Liver (tissue), 9 donors: ENCODE data around the gene KCNJ5. TPM values are rescaled to one million over a fixed set of nuclear protein-coding genes. Genes with fewer than 3 reads are reported as not detected.

Experiments used
- DNase-seq: peaks from one replicate; pipeline ENCODE4 v3.0.0-alpha.2; 2017; ENCODE audit warnings: low spot score
- H3K27ac ChIP-seq, 2 donors: one replicate each; pipeline ENCODE4 v1.7.0; 2013; ENCODE audit warnings: inconsistent platforms in 2 of 2, low read length in 2 of 2, control low read depth in 1 of 2, low read depth in 1 of 2, mild to moderate bottlenecking in 1 of 2
- H3K27me3 ChIP-seq, 4 donors: one replicate each; pipeline versions ENCODE4 v1.6.1 to v1.7.0; 2013; ENCODE audit warnings: low read length in 3 of 4, inconsistent platforms in 1 of 4, mild to moderate bottlenecking in 1 of 4, moderate library complexity in 1 of 4; ENCODE audit not compliant: control insufficient read depth in 4 of 4, insufficient read depth in 4 of 4
- H3K36me3 ChIP-seq, 4 donors: one replicate each; pipeline versions ENCODE4 v1.6.1 to v1.7.0; 2013; ENCODE audit warnings: low read length in 3 of 4, mild to moderate bottlenecking in 3 of 4, low read depth in 1 of 4, moderate library complexity in 1 of 4; ENCODE audit not compliant: control insufficient read depth in 4 of 4, insufficient read depth in 3 of 4
- H3K4me1 ChIP-seq, 4 donors: one replicate each; pipeline versions ENCODE4 v1.6.1 to v1.7.0; 2013; ENCODE audit warnings: low read length in 3 of 4, mild to moderate bottlenecking in 3 of 4, moderate library complexity in 1 of 4; ENCODE audit not compliant: control insufficient read depth in 4 of 4, insufficient read depth in 4 of 4
- H3K4me3 ChIP-seq, 3 donors: one replicate each; pipeline versions ENCODE4 v1.6.1 to v1.7.0; 2013; ENCODE audit warnings: low read length in 3 of 3, control low read depth in 1 of 3, low read depth in 1 of 3, mild to moderate bottlenecking in 1 of 3
- H3K9ac ChIP-seq, 2 donors: one replicate each; pipeline ENCODE4 v1.7.0; 2013; ENCODE audit warnings: low read length in 2 of 2, mild to moderate bottlenecking in 2 of 2, moderate library complexity in 2 of 2, control low read depth in 1 of 2, low read depth in 1 of 2
- H3K9me3 ChIP-seq, 4 donors: one replicate each; pipeline versions ENCODE4 v1.6.1 to v1.7.0; 2013; ENCODE audit warnings: low read length in 3 of 4; ENCODE audit not compliant: control insufficient read depth in 4 of 4
- EGR1 ChIP-seq, 2 donors: IDR thresholded peaks; 2 replicates each; pipeline ENCODE4 v1.6.1; 2016 to 2018; ENCODE audit warnings: antibody characterized with exemption in 2 of 2, low read depth in 2 of 2
- FOXA1 ChIP-seq: IDR thresholded peaks from 2 replicates; pipeline ENCODE4 v1.6.1; 2016; ENCODE audit warnings: antibody characterized with exemption
- FOXA2 ChIP-seq: IDR thresholded peaks from 2 replicates; pipeline ENCODE4 v1.6.1; 2016; ENCODE audit warnings: antibody characterized with exemption
- GABPA ChIP-seq, 2 donors: IDR thresholded peaks in 1 of 2; conservative IDR thresholded peaks in 1 of 2; 2 replicates each; pipeline ENCODE4 v1.6.1; 2016; ENCODE audit warnings: antibody characterized with exemption in 2 of 2, mild to moderate bottlenecking in 1 of 2, moderate library complexity in 1 of 2
- HNF4A ChIP-seq, 2 donors: conservative IDR thresholded peaks; 2 replicates each; pipeline ENCODE4 v1.6.1; 2016; ENCODE audit warnings: antibody characterized with exemption in 2 of 2, mild to moderate bottlenecking in 2 of 2
- HNF4G ChIP-seq: IDR thresholded peaks from 2 replicates; pipeline ENCODE4 v1.6.1; 2016; ENCODE audit warnings: antibody characterized with exemption
- JUND ChIP-seq, 2 donors: IDR thresholded peaks; 2 replicates each; pipeline ENCODE4 v1.6.1; 2016; ENCODE audit warnings: antibody characterized with exemption in 2 of 2
- NR2F2 ChIP-seq: IDR thresholded peaks from 2 replicates; pipeline ENCODE4 v1.6.1; 2016; ENCODE audit warnings: antibody characterized with exemption
- RAD21 ChIP-seq, 2 donors: IDR thresholded peaks; 2 replicates each; pipeline ENCODE4 v1.6.1; 2016; ENCODE audit warnings: antibody characterized with exemption in 2 of 2, mild to moderate bottlenecking in 2 of 2
- RXRA ChIP-seq, 2 donors: IDR thresholded peaks; 2 replicates each; pipeline ENCODE4 v1.6.1; 2017 to 2018; ENCODE audit warnings: antibody characterized with exemption in 2 of 2, mild to moderate bottlenecking in 1 of 2
- SP1 ChIP-seq: IDR thresholded peaks from 2 replicates; pipeline ENCODE4 v1.6.1; 2018; ENCODE audit warnings: antibody characterized with exemption, mild to moderate bottlenecking
- TAF1 ChIP-seq: conservative IDR thresholded peaks from 2 replicates; pipeline ENCODE4 v1.6.1; 2016; ENCODE audit warnings: antibody characterized with exemption, mild to moderate bottlenecking
- YY1 ChIP-seq: IDR thresholded peaks from 2 replicates; pipeline ENCODE4 v1.6.1; 2016; ENCODE audit warnings: antibody characterized with exemption, mild to moderate bottlenecking
- WGBS: extraction: QIAGEN DNeasy Blood & Tissue Kit; methylation state at CpG from one replicate; pipeline ENCODE4 v1.1.7; 2013; 5-methylcytosine and 5-hydroxymethylcytosine counted together
- polyA plus RNA-seq, 2 donors: library from polyadenylated mRNA; stranded (reverse) in 1 of 2; unstranded in 1 of 2; fragments of 200-250 nt in 1 of 2; fragments of >200 nt in 1 of 2; fragmentation: Nextera tagmentation in 1 of 2; extraction: Ambion mirVana in 1 of 2; gene quantifications; one replicate each; pipeline versions ENCODE4 v1.2.1 to v1.2.3, GENCODE V29; 2013 to 2015
- total RNA-seq, 2 donors: library from RNA; depleted of rRNA; stranded (reverse); fragments of >200 nt; gene quantifications; one replicate each; pipeline ENCODE4 v1.2.3, GENCODE V29; 2014
- TF ChIP-seq, protein P1 (sequence below): IDR thresholded peaks from 2 replicates; pipeline ENCODE4 v1.6.1; 2016; ENCODE audit warnings: antibody characterized with exemption
- TF ChIP-seq, protein P2 (sequence below): fragments of 150-350 bp; IDR thresholded peaks from 2 replicates; pipeline ENCODE4 v1.5.1; 2017; ENCODE audit warnings: improper control_type of control experiment, low read depth, low read length; ENCODE audit not compliant: missing input control
- TF ChIP-seq, protein P3 (sequence below): IDR thresholded peaks from 2 replicates; pipeline ENCODE4 v1.6.1; 2016; ENCODE audit warnings: antibody characterized with exemption
- TF ChIP-seq, protein P4 (sequence below): IDR thresholded peaks from 2 replicates; pipeline ENCODE4 v1.6.1; 2016; ENCODE audit warnings: antibody characterized with exemption
- TF ChIP-seq, protein P5 (sequence below): IDR thresholded peaks from 2 replicates; pipeline ENCODE4 v1.6.1; 2016; ENCODE audit warnings: antibody characterized with exemption, mild to moderate bottlenecking
- donor health status: healthy.
- donor health status: healthy.
- donor health status: healthy.
- donor health status: healthy.
- donor health status: healthy.

KCNJ5 gene
- total and polyA plus RNA-seq, 4 donors: 0.04 to 0.08 (median 0.06) TPM

DNA sequence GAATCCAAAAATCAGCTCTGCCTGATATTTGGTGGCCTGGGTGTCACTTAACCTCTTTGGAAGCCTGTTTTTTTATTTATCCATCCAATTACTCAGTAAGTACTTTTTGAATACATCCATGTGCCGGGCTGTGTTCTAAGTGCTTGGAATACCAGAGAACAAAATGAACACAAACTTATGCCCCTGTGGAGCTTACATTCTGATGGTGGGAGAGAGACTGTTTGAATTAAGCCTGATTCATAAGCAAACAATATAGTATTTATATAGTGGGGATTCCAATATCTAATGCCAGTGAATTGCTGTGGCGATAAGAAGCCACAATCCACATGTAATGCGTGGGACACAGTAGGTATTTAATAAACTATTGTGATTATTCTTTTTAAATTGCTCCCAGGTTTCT, 19.4 kb downstream of the KCNJ5 start:
- TF ChIP-seq JUND (IDR thresholded peaks at IDR 0.05): no peak
- no peak for TF ChIP-seq HNF4G
- TF ChIP-seq RAD21 (IDR thresholded peaks at IDR 0.05): no peak
- peaks cover 0 to 6% (median 2%) of the 10 kb centered on the region in 4 donors for H3K4me1 ChIP-seq
- H3K4me3 ChIP-seq: no peak overlapping the region
- peaks cover 0 to 3% (median 1%) of the 10 kb centered on the region in 4 donors for H3K27me3 ChIP-seq
- H3K36me3 ChIP-seq: no peaks in the 10 kb centered on the region
- no peak for DNase-seq
- no peak overlapping the region for H3K9ac ChIP-seq
- H3K27ac ChIP-seq: no peak overlapping the region
- 96% methylated on average over 3 of the region's 3 CpGs for WGBS
- H3K9me3 ChIP-seq: no peaks in the 10 kb centered on the region

DNA sequence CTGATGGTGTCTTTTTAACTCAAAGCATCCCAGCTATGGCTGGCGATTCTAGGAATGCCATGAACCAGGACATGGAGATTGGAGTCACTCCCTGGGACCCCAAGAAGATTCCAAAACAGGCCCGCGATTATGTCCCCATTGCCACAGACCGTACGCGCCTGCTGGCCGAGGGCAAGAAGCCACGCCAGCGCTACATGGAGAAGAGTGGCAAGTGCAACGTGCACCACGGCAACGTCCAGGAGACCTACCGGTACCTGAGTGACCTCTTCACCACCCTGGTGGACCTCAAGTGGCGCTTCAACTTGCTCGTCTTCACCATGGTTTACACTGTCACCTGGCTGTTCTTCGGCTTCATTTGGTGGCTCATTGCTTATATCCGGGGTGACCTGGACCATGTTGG, 20.1 kb downstream of the KCNJ5 start:
- no peak for DNase-seq
- TF ChIP-seq TAF1 (no peak), NR2F2 (no peak)
- TF ChIP-seq, protein P1, sequence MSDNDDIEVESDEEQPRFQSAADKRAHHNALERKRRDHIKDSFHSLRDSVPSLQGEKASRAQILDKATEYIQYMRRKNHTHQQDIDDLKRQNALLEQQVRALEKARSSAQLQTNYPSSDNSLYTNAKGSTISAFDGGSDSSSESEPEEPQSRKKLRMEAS: no peak
- peaks cover 0 to 3% (median under 1%) of the 10 kb centered on the region in 4 donors for H3K27me3 ChIP-seq
- H3K4me3 ChIP-seq: no peak overlapping the region
- H3K36me3 ChIP-seq: no peaks in the 10 kb centered on the region
- WGBS: 95% methylated on average over 17 of the region's 17 CpGs
- H3K4me1 ChIP-seq: peaks cover 0 to 2% (median 0%) of the 10 kb centered on the region in 4 donors
- no peak overlapping the region for H3K27ac ChIP-seq
- H3K9ac ChIP-seq: no peak overlapping the region
- H3K9me3 ChIP-seq: no peaks in the 10 kb centered on the region

DNA sequence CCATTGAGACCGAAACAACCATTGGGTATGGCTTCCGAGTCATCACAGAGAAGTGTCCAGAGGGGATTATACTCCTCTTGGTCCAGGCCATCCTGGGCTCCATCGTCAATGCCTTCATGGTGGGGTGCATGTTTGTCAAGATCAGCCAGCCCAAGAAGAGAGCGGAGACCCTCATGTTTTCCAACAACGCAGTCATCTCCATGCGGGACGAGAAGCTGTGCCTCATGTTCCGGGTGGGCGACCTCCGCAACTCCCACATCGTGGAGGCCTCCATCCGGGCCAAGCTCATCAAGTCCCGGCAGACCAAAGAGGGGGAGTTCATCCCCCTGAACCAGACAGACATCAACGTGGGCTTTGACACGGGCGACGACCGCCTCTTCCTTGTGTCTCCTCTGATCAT, 20.5 kb downstream of the KCNJ5 start:
- H3K4me1 ChIP-seq: no peaks in the 10 kb centered on the region
- no peaks in the 10 kb centered on the region for H3K36me3 ChIP-seq
- no peak overlapping the region for H3K27ac ChIP-seq
- WGBS: 96% methylated on average over 18 of the region's 18 CpGs
- H3K4me3 ChIP-seq: no peak overlapping the region
- peaks cover 0 to 1% (median 0%) of the 10 kb centered on the region in 4 donors for H3K27me3 ChIP-seq
- H3K9me3 ChIP-seq: no peaks in the 10 kb centered on the region
- DNase-seq: no peak
- H3K9ac ChIP-seq: no peak overlapping the region
- TF ChIP-seq FOXA2 (no peak), SP1 (no peak), RXRA (IDR thresholded peaks at IDR 0.05) (no peak), FOXA1 (no peak), TAF1 (no peak), GABPA (IDR thresholded peaks at IDR 0.05 in 1 of 2, conservative IDR thresholded peaks at IDR 0.05 in 1 of 2) (no peak), HNF4G (no peak), HNF4A (conservative IDR thresholded peaks at IDR 0.05) (no peak), RAD21 (IDR thresholded peaks at IDR 0.05) (no peak), YY1 (no peak), NR2F2 (no peak), JUND (IDR thresholded peaks at IDR 0.05) (no peak), EGR1 (IDR thresholded peaks at IDR 0.05; ENCODE audit: low read depth in 2 of 2) (no peak)
- TF ChIP-seq, protein P2, sequence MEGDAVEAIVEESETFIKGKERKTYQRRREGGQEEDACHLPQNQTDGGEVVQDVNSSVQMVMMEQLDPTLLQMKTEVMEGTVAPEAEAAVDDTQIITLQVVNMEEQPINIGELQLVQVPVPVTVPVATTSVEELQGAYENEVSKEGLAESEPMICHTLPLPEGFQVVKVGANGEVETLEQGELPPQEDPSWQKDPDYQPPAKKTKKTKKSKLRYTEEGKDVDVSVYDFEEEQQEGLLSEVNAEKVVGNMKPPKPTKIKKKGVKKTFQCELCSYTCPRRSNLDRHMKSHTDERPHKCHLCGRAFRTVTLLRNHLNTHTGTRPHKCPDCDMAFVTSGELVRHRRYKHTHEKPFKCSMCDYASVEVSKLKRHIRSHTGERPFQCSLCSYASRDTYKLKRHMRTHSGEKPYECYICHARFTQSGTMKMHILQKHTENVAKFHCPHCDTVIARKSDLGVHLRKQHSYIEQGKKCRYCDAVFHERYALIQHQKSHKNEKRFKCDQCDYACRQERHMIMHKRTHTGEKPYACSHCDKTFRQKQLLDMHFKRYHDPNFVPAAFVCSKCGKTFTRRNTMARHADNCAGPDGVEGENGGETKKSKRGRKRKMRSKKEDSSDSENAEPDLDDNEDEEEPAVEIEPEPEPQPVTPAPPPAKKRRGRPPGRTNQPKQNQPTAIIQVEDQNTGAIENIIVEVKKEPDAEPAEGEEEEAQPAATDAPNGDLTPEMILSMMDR: no peak
- TF ChIP-seq, protein P1: no peak
- TF ChIP-seq, protein P3, sequence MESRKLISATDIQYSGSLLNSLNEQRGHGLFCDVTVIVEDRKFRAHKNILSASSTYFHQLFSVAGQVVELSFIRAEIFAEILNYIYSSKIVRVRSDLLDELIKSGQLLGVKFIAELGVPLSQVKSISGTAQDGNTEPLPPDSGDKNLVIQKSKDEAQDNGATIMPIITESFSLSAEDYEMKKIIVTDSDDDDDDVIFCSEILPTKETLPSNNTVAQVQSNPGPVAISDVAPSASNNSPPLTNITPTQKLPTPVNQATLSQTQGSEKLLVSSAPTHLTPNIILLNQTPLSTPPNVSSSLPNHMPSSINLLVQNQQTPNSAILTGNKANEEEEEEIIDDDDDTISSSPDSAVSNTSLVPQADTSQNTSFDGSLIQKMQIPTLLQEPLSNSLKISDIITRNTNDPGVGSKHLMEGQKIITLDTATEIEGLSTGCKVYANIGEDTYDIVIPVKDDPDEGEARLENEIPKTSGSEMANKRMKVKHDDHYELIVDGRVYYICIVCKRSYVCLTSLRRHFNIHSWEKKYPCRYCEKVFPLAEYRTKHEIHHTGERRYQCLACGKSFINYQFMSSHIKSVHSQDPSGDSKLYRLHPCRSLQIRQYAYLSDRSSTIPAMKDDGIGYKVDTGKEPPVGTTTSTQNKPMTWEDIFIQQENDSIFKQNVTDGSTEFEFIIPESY: no peak
- TF ChIP-seq, protein P4, sequence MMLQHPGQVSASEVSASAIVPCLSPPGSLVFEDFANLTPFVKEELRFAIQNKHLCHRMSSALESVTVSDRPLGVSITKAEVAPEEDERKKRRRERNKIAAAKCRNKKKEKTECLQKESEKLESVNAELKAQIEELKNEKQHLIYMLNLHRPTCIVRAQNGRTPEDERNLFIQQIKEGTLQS: no peak
- TF ChIP-seq, protein P5, sequence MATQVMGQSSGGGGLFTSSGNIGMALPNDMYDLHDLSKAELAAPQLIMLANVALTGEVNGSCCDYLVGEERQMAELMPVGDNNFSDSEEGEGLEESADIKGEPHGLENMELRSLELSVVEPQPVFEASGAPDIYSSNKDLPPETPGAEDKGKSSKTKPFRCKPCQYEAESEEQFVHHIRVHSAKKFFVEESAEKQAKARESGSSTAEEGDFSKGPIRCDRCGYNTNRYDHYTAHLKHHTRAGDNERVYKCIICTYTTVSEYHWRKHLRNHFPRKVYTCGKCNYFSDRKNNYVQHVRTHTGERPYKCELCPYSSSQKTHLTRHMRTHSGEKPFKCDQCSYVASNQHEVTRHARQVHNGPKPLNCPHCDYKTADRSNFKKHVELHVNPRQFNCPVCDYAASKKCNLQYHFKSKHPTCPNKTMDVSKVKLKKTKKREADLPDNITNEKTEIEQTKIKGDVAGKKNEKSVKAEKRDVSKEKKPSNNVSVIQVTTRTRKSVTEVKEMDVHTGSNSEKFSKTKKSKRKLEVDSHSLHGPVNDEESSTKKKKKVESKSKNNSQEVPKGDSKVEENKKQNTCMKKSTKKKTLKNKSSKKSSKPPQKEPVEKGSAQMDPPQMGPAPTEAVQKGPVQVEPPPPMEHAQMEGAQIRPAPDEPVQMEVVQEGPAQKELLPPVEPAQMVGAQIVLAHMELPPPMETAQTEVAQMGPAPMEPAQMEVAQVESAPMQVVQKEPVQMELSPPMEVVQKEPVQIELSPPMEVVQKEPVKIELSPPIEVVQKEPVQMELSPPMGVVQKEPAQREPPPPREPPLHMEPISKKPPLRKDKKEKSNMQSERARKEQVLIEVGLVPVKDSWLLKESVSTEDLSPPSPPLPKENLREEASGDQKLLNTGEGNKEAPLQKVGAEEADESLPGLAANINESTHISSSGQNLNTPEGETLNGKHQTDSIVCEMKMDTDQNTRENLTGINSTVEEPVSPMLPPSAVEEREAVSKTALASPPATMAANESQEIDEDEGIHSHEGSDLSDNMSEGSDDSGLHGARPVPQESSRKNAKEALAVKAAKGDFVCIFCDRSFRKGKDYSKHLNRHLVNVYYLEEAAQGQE: no peak
